Panc1 (cell line): Measurements from ENCODE around the gene NUDT22. TPM values are rescaled to one million over a fixed set of nuclear protein-coding genes. Genes with fewer than 3 reads are reported as not detected.

Experiments used
- ATAC-seq: fragments of 200-7000 bp; cut with Tn5 transposase; 2 replicates; pipeline ENCODE4 v1.9.1; 2020; ENCODE audit warnings: mild to moderate bottlenecking, moderate library complexity
- Bru-seq: library from RNA; stranded (reverse); fragments of 400-500 nt; gene quantifications from one replicate; lab custom pipeline; 2021; lab: Mats Ljungman, UMichigan
- BruChase-seq, 2 experiments: library from RNA; stranded (reverse); fragments of 400-500 nt; gene quantifications; one replicate each; lab custom pipeline; 2021; lab: Mats Ljungman, UMichigan
- BruUV-seq: library from RNA; stranded (reverse); fragments of 400-500 nt; replicated peaks from 2 replicates; lab custom pipeline; 2021; lab: Mats Ljungman, UMichigan
- CTCF ChIA-PET: fragments of 300-600 bp; sonication (Branson Sonifier 250); formaldehyde crosslinking; loops from one replicate; lab custom pipeline; 2022; ENCODE audit warnings: antibody characterized with exemption; lab: Charles Lee
- POLR2A ChIA-PET: fragments of 300-600 bp; sonication (Branson Sonifier 250); formaldehyde crosslinking; loops from one replicate; lab custom pipeline; 2022; ENCODE audit warnings: antibody characterized with exemption; lab: Charles Lee
- DNase-seq: peaks from one replicate; pipeline ENCODE4 v3.0.0-alpha.2; 2010; ENCODE audit warnings: low read depth, low spot score
- H3K27ac ChIP-seq: 2 replicates; pipeline ENCODE4 v1.5.1; 2011; ENCODE audit warnings: mild to moderate bottlenecking, low read length, inconsistent platforms
- H3K27me3 ChIP-seq: fragments of 200-500 bp; sonication (Bioruptor generic); 2 replicates; pipeline ENCODE4 v1.6.0; 2014; ENCODE audit warnings: low read length, inconsistent platforms; ENCODE audit not compliant: control insufficient read depth, insufficient read depth
- H3K36me3 ChIP-seq: fragments of 200-500 bp; sonication (Bioruptor generic); 2 replicates; pipeline ENCODE4 v1.5.1; 2014; ENCODE audit warnings: inconsistent platforms, mild to moderate bottlenecking, low read length, moderate library complexity; ENCODE audit not compliant: control insufficient read depth, insufficient read depth
- H3K4me1 ChIP-seq: 2 replicates; pipeline ENCODE4 v1.5.1; 2011; ENCODE audit warnings: inconsistent platforms, mild to moderate bottlenecking, low read length, moderate library complexity; ENCODE audit not compliant: control insufficient read depth, insufficient read depth
- H3K4me3 ChIP-seq, 2 experiments: 2 replicates each; pipeline ENCODE4 v1.5.1; 2011 to 2012; ENCODE audit warnings: low read depth in 2 of 2, low read length in 2 of 2, mild to moderate bottlenecking in 2 of 2, inconsistent platforms in 1 of 2, moderate library complexity in 1 of 2
- H3K9me3 ChIP-seq: fragments of 200-500 bp; sonication (Bioruptor generic); 2 replicates; pipeline ENCODE4 v1.5.1; 2014; ENCODE audit warnings: low read depth, mild to moderate bottlenecking, inconsistent platforms, low read length, moderate library complexity; ENCODE audit not compliant: control insufficient read depth, insufficient read depth
- POLR2AphosphoS5 ChIP-seq: IDR thresholded peaks from 2 replicates; pipeline ENCODE4 v1.6.1; 2012; ENCODE audit warnings: mild to moderate bottlenecking, low read depth, low read length, moderate library complexity
- SIN3A ChIP-seq: IDR thresholded peaks from 2 replicates; pipeline ENCODE4 v1.6.1; 2012; ENCODE audit warnings: low read depth, mild to moderate bottlenecking, low read length, moderate library complexity, borderline replicate concordance; ENCODE audit not compliant: insufficient read depth
- TCF7L2 ChIP-seq: IDR thresholded peaks from 2 replicates; pipeline ENCODE4 v1.6.1; 2011; ENCODE audit warnings: mild to moderate bottlenecking, low read depth, low read length, inconsistent platforms
- in situ Hi-C: cut with HindIII; loops from 2 replicates; pipeline ENCODE4 v1.10.0; 2016; ENCODE audit warnings: low sequenced_read_pairs, low pct_unique_long_range_greater_than_20kb
- intact Hi-C: fragments of 100-400 bp; cut with micrococcal nuclease; formaldehyde crosslinking; loops from one replicate; pipeline ENCODE4 v1.10.0; 2022; ENCODE audit not compliant: unreplicated experiment
- long read RNA-seq: library from polyadenylated mRNA; unstranded; transcript quantifications from one replicate; pipeline ENCODE4 v2.0.0, GENCODE V29; 2021; ENCODE audit not compliant: unreplicated experiment
- polyA plus RNA-seq: library from polyadenylated mRNA; unstranded; fragments of >200 nt; gene quantifications from one replicate; pipeline ENCODE4 v1.2.1, GENCODE V29; 2012; ENCODE audit warnings: missing spikeins; ENCODE audit not compliant: insufficient read length
- total RNA-seq: library from RNA; stranded (reverse); gene quantifications from one replicate; pipeline ENCODE4 v1.2.1, GENCODE V29; 2021; ENCODE audit not compliant: unreplicated experiment
- TF ChIP-seq, protein P1 (sequence below): fragments of 450-650 bp; IDR thresholded peaks from 2 replicates; pipeline ENCODE4 v1.5.1; 2017; ENCODE audit warnings: mild to moderate bottlenecking
- TF ChIP-seq, protein P2 (sequence below), 2 experiments: IDR thresholded peaks; 2 replicates each; pipeline ENCODE4 v1.6.1; 2011 to 2012; ENCODE audit warnings: low read depth in 2 of 2, control low read depth in 1 of 2, low read length in 1 of 2, mild to moderate bottlenecking in 1 of 2, moderate library complexity in 1 of 2; ENCODE audit not compliant: insufficient read depth in 1 of 2

Gene NUDT22, protein sequence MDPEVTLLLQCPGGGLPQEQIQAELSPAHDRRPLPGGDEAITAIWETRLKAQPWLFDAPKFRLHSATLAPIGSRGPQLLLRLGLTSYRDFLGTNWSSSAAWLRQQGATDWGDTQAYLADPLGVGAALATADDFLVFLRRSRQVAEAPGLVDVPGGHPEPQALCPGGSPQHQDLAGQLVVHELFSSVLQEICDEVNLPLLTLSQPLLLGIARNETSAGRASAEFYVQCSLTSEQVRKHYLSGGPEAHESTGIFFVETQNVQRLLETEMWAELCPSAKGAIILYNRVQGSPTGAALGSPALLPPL
- total RNA-seq (98.8 TPM), Bru-seq, nascent RNA (percentile 62 among the genes with signal in this experiment), BruChase-seq, experiment 1, labeled RNA remaining after a 2-hour chase (percentile 66 among the genes with signal in this experiment), BruChase-seq, experiment 2, labeled RNA remaining after a 6-hour chase (percentile 78 among the genes with signal in this experiment)
- polyA plus RNA-seq, result 97.3 TPM
- long read RNA-seq, transcript NUDT22-204 (5 exons, 986 nt), result minor isoform, 5 of 82 reads
- long read RNA-seq, transcript NUDT22-201 (6 exons, 1,094 nt), result major isoform, 19 of 82 reads
- long read RNA-seq, transcript NUDT22-211 (2 exons, 475 nt), result minor isoform, 5 of 82 reads
- long read RNA-seq, partial matches to known transcripts, result 29 of 82 reads
- long read RNA-seq, other reads (novel, unspliced or antisense), result 21 of 82 reads

DNA sequence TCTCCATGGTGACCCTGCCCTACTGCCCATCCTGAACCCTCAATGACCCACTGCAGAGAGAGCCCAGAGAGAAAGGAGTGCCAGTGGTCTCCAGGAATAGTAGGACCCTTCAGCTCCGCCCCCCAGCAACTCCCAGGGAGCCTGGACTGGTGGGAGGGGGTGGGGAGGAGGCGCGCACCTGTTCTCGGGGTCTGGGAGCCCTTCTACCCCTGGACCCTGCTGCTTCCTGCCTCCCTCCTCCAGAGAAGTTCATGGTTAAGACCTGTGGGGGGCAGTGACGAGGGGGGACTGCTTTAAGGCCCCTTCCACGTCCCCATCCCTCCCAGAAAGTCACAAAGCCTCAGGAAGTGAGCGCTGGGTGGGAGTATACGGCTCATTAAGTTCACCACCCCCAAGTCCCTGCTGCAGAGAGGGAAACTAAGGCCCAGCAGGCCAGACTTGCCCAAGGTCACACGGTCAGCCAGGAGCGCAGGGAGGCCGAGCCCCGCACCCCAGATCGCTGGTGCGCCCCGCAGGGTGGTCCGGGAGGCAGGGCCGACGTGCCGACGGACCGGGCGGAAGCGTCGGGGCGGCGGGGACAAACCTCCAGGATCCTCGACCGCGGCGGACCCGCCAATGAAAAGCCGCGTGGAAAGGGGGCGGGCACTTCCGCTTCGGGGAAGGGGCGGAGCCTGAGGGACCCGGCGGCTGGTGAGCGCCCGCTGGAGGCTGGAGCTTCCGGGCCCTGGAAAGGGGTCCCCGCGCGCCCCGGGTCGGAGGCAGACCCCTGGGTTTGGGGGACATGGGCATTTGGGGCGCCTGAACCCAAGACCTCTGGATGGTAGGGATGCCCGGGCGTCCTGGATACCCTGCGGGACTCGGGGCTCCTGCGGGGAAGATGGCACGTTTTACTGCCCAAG is at the start of gene NUDT22, which contains the start of gene TRPT1:
Gene NUDT22, plus strand, starts transcription at position 667 of the 899 bp plus-strand sequence. CDS start 379 bp downstream, outside the sequence.
Gene TRPT1, minus strand, starts transcription at position 579 of the 899 bp plus-strand sequence. Its CDS starts 326 bp downstream, at position 253.
- ChIA-PET POLR2A (interaction anchor here (0.6 kb wide), 1 partner anchor 64 kb away, joined by 5 read pairs; no protein-coding TSS in a partner anchor), CTCF (interaction anchor here (0.7 kb wide), 1 partner anchor 11 kb away, joined by 3 read pairs; no protein-coding TSS in a partner anchor)
- DNase-seq (no peak), ATAC-seq (peak; percentile 81)
- Histone ChIP-seq H3K4me1 (peaks cover 18% of the 10 kb centered on the region), H3K27me3 (no peaks in the 10 kb centered on the region), H3K27ac (peak within 1 kb of the TSS; percentile 90), H3K36me3 (peaks cover 2% of the 10 kb centered on the region), H3K9me3 (no peaks in the 10 kb centered on the region), H3K4me3 (peak within 1 kb of the TSS; percentile 76 to 86)
- in situ Hi-C loops, result no loop called here
- TSS peak; percentile 64 for BruUV-seq
- intact Hi-C loops, result no loop called here
- TF ChIP-seq POLR2AphosphoS5 (peak; percentile 83), SIN3A (peak; percentile 88), TCF7L2 (no peak)
- TF ChIP-seq, protein P1, sequence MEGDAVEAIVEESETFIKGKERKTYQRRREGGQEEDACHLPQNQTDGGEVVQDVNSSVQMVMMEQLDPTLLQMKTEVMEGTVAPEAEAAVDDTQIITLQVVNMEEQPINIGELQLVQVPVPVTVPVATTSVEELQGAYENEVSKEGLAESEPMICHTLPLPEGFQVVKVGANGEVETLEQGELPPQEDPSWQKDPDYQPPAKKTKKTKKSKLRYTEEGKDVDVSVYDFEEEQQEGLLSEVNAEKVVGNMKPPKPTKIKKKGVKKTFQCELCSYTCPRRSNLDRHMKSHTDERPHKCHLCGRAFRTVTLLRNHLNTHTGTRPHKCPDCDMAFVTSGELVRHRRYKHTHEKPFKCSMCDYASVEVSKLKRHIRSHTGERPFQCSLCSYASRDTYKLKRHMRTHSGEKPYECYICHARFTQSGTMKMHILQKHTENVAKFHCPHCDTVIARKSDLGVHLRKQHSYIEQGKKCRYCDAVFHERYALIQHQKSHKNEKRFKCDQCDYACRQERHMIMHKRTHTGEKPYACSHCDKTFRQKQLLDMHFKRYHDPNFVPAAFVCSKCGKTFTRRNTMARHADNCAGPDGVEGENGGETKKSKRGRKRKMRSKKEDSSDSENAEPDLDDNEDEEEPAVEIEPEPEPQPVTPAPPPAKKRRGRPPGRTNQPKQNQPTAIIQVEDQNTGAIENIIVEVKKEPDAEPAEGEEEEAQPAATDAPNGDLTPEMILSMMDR, result no peak; the same call in 1 of the 2 replicates
- TF ChIP-seq, protein P2, sequence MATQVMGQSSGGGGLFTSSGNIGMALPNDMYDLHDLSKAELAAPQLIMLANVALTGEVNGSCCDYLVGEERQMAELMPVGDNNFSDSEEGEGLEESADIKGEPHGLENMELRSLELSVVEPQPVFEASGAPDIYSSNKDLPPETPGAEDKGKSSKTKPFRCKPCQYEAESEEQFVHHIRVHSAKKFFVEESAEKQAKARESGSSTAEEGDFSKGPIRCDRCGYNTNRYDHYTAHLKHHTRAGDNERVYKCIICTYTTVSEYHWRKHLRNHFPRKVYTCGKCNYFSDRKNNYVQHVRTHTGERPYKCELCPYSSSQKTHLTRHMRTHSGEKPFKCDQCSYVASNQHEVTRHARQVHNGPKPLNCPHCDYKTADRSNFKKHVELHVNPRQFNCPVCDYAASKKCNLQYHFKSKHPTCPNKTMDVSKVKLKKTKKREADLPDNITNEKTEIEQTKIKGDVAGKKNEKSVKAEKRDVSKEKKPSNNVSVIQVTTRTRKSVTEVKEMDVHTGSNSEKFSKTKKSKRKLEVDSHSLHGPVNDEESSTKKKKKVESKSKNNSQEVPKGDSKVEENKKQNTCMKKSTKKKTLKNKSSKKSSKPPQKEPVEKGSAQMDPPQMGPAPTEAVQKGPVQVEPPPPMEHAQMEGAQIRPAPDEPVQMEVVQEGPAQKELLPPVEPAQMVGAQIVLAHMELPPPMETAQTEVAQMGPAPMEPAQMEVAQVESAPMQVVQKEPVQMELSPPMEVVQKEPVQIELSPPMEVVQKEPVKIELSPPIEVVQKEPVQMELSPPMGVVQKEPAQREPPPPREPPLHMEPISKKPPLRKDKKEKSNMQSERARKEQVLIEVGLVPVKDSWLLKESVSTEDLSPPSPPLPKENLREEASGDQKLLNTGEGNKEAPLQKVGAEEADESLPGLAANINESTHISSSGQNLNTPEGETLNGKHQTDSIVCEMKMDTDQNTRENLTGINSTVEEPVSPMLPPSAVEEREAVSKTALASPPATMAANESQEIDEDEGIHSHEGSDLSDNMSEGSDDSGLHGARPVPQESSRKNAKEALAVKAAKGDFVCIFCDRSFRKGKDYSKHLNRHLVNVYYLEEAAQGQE (IDR thresholded peaks at IDR 0.05; ENCODE audit: insufficient read depth in 1 of 2, low read depth in 2 of 2, low read length in 1 of 2), result no peak

DNA sequence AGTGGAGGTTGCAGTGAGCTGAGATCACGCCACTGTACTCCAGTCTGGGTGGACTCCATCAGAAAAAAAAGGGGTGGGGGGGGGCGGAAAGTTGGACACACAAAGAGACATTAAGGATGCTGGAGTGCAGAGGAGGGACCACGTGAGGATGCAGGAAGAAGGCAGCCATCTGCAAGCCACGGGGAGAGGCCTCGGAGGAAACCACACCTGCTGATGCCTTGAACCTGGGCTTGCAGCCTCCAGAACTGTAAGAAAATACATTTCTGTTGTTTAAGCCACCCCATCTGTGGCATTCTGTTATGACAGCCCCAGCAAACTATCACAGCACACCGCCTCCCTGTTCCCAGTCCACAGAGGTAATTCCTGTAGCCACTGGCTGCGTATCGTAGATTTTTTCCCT is 49.3 kb upstream of the NUDT22 start:
- in situ Hi-C loops, result no loop called here
- Histone ChIP-seq H3K9me3 (peaks cover 7% of the 10 kb centered on the region; the same call in 1 of the 2 replicates), H3K4me3 (no peak overlapping the region), H3K4me1 (peaks cover 11% of the 10 kb centered on the region), H3K27me3 (no peaks in the 10 kb centered on the region), H3K36me3 (no peaks in the 10 kb centered on the region), H3K27ac (no peak overlapping the region)
- ATAC-seq (no peak), DNase-seq (no peak)
- no TSS peak for BruUV-seq
- POLR2A ChIA-PET, result interaction anchor here (0.6 kb wide), 1 partner anchor 247 kb away, joined by 5 read pairs; no protein-coding TSS in a partner anchor
- CTCF ChIA-PET, result interaction anchor here (0.6 kb wide), 1 partner anchor 26 kb away, joined by 4 read pairs; no protein-coding TSS in a partner anchor
- intact Hi-C loops, result no loop called here
- TF ChIP-seq TCF7L2 (no peak), SIN3A (no peak), POLR2AphosphoS5 (no peak)
- TF ChIP-seq, protein P1, result no peak
- TF ChIP-seq, protein P2 (IDR thresholded peaks at IDR 0.05; ENCODE audit: insufficient read depth in 1 of 2, low read depth in 2 of 2, low read length in 1 of 2), result no peak
